Liver (tissue), 3 donors: Measurements from ENCODE around the gene ZNF770.
"Not testable (repeated sequence)": the region's sequence is repeated elsewhere in the genome, so short reads cannot be mapped to it uniquely, and the experiment has no call there.

Experiments used
- EGR1 ChIP-seq, 2 donors: IDR thresholded peaks; 2 replicates each; pipeline ENCODE4 v1.6.1; 2016 to 2018; ENCODE audit warnings: antibody characterized with exemption in 2 of 2, low read depth in 2 of 2
- FOXA1 ChIP-seq: IDR thresholded peaks from 2 replicates; pipeline ENCODE4 v1.6.1; 2016; ENCODE audit warnings: antibody characterized with exemption
- GABPA ChIP-seq, 2 donors: IDR thresholded peaks in 1 of 2; conservative IDR thresholded peaks in 1 of 2; 2 replicates each; pipeline ENCODE4 v1.6.1; 2016; ENCODE audit warnings: antibody characterized with exemption in 2 of 2, mild to moderate bottlenecking in 1 of 2, moderate library complexity in 1 of 2
- JUND ChIP-seq, 2 donors: IDR thresholded peaks; 2 replicates each; pipeline ENCODE4 v1.6.1; 2016; ENCODE audit warnings: antibody characterized with exemption in 2 of 2
- NR2F2 ChIP-seq: IDR thresholded peaks from 2 replicates; pipeline ENCODE4 v1.6.1; 2016; ENCODE audit warnings: antibody characterized with exemption
- RAD21 ChIP-seq, 2 donors: IDR thresholded peaks; 2 replicates each; pipeline ENCODE4 v1.6.1; 2016; ENCODE audit warnings: antibody characterized with exemption in 2 of 2, mild to moderate bottlenecking in 2 of 2
- SP1 ChIP-seq: IDR thresholded peaks from 2 replicates; pipeline ENCODE4 v1.6.1; 2018; ENCODE audit warnings: antibody characterized with exemption, mild to moderate bottlenecking
- TAF1 ChIP-seq: conservative IDR thresholded peaks from 2 replicates; pipeline ENCODE4 v1.6.1; 2016; ENCODE audit warnings: antibody characterized with exemption, mild to moderate bottlenecking
- YY1 ChIP-seq: IDR thresholded peaks from 2 replicates; pipeline ENCODE4 v1.6.1; 2016; ENCODE audit warnings: antibody characterized with exemption, mild to moderate bottlenecking
- TF ChIP-seq, protein P1 (sequence below): IDR thresholded peaks from 2 replicates; pipeline ENCODE4 v1.6.1; 2016; ENCODE audit warnings: antibody characterized with exemption, mild to moderate bottlenecking
- TF ChIP-seq, protein P2 (sequence below): IDR thresholded peaks from 2 replicates; pipeline ENCODE4 v1.6.1; 2016; ENCODE audit warnings: antibody characterized with exemption
- TF ChIP-seq, protein P3 (sequence below): fragments of 150-350 bp; IDR thresholded peaks from 2 replicates; pipeline ENCODE4 v1.5.1; 2017; ENCODE audit warnings: improper control_type of control experiment, low read depth, low read length; ENCODE audit not compliant: missing input control
- TF ChIP-seq, protein P4 (sequence below): IDR thresholded peaks from 2 replicates; pipeline ENCODE4 v1.6.1; 2016; ENCODE audit warnings: antibody characterized with exemption
- TF ChIP-seq, protein P5 (sequence below): IDR thresholded peaks from 2 replicates; pipeline ENCODE4 v1.6.1; 2016; ENCODE audit warnings: antibody characterized with exemption
- donor health status: healthy.
- donor health status: healthy.

DNA sequence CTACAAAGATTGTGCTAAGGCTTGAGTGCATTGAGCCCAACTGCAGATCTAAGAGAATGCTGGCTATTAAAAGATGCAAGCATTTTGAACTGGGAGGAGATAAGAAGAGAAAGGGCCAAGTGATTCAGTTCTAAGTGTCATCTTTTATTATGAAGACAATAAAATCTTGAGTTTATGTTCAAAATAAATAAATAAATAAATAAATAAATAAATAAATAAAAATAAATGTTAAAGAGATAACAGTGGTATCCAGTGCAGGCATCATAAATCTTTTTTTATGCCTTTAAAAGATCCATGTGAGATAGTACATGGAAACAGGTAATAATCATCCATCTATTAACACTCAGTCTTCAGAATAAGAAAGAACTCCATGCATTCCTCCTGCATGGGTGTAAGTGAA, 44.8 kb downstream of the ZNF770 start:
- TF ChIP-seq, protein P1, sequence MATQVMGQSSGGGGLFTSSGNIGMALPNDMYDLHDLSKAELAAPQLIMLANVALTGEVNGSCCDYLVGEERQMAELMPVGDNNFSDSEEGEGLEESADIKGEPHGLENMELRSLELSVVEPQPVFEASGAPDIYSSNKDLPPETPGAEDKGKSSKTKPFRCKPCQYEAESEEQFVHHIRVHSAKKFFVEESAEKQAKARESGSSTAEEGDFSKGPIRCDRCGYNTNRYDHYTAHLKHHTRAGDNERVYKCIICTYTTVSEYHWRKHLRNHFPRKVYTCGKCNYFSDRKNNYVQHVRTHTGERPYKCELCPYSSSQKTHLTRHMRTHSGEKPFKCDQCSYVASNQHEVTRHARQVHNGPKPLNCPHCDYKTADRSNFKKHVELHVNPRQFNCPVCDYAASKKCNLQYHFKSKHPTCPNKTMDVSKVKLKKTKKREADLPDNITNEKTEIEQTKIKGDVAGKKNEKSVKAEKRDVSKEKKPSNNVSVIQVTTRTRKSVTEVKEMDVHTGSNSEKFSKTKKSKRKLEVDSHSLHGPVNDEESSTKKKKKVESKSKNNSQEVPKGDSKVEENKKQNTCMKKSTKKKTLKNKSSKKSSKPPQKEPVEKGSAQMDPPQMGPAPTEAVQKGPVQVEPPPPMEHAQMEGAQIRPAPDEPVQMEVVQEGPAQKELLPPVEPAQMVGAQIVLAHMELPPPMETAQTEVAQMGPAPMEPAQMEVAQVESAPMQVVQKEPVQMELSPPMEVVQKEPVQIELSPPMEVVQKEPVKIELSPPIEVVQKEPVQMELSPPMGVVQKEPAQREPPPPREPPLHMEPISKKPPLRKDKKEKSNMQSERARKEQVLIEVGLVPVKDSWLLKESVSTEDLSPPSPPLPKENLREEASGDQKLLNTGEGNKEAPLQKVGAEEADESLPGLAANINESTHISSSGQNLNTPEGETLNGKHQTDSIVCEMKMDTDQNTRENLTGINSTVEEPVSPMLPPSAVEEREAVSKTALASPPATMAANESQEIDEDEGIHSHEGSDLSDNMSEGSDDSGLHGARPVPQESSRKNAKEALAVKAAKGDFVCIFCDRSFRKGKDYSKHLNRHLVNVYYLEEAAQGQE = not testable (repeated sequence)
- TF ChIP-seq TAF1; YY1; RAD21 (IDR thresholded peaks at IDR 0.05); FOXA1; GABPA (IDR thresholded peaks at IDR 0.05 in 1 of 2, conservative IDR thresholded peaks at IDR 0.05 in 1 of 2); SP1; EGR1 (IDR thresholded peaks at IDR 0.05; ENCODE audit: low read depth in 2 of 2); JUND (IDR thresholded peaks at IDR 0.05); NR2F2: not testable (repeated sequence)
- TF ChIP-seq, protein P2, sequence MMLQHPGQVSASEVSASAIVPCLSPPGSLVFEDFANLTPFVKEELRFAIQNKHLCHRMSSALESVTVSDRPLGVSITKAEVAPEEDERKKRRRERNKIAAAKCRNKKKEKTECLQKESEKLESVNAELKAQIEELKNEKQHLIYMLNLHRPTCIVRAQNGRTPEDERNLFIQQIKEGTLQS = not testable (repeated sequence)
- TF ChIP-seq, protein P3, sequence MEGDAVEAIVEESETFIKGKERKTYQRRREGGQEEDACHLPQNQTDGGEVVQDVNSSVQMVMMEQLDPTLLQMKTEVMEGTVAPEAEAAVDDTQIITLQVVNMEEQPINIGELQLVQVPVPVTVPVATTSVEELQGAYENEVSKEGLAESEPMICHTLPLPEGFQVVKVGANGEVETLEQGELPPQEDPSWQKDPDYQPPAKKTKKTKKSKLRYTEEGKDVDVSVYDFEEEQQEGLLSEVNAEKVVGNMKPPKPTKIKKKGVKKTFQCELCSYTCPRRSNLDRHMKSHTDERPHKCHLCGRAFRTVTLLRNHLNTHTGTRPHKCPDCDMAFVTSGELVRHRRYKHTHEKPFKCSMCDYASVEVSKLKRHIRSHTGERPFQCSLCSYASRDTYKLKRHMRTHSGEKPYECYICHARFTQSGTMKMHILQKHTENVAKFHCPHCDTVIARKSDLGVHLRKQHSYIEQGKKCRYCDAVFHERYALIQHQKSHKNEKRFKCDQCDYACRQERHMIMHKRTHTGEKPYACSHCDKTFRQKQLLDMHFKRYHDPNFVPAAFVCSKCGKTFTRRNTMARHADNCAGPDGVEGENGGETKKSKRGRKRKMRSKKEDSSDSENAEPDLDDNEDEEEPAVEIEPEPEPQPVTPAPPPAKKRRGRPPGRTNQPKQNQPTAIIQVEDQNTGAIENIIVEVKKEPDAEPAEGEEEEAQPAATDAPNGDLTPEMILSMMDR = not testable (repeated sequence)
- TF ChIP-seq, protein P4, sequence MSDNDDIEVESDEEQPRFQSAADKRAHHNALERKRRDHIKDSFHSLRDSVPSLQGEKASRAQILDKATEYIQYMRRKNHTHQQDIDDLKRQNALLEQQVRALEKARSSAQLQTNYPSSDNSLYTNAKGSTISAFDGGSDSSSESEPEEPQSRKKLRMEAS = not testable (repeated sequence)
- TF ChIP-seq, protein P5, sequence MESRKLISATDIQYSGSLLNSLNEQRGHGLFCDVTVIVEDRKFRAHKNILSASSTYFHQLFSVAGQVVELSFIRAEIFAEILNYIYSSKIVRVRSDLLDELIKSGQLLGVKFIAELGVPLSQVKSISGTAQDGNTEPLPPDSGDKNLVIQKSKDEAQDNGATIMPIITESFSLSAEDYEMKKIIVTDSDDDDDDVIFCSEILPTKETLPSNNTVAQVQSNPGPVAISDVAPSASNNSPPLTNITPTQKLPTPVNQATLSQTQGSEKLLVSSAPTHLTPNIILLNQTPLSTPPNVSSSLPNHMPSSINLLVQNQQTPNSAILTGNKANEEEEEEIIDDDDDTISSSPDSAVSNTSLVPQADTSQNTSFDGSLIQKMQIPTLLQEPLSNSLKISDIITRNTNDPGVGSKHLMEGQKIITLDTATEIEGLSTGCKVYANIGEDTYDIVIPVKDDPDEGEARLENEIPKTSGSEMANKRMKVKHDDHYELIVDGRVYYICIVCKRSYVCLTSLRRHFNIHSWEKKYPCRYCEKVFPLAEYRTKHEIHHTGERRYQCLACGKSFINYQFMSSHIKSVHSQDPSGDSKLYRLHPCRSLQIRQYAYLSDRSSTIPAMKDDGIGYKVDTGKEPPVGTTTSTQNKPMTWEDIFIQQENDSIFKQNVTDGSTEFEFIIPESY = not testable (repeated sequence)
